ENCODE measurements around the gene TTLL11.

DNA sequence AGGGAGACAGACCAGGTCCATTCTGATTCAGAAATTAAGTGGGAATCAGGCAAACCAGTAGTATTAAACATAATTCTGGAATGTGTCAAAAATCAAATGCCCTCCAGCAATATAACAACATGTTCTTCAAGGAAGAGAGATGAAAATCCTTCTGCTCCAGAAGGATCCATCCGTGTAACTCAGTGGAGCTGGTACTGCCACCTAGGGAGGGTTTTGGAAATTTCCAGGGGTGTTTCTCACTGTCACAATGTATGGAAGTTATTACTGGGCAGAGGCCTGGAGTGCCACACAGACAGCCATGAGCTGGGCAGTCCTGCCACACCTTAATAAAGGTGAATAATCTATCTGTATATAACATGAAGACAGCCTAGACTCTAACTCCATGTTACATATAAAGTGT, 87.5 kb downstream of the TTLL11 start:
- TF ChIP-seq, protein P1, sequence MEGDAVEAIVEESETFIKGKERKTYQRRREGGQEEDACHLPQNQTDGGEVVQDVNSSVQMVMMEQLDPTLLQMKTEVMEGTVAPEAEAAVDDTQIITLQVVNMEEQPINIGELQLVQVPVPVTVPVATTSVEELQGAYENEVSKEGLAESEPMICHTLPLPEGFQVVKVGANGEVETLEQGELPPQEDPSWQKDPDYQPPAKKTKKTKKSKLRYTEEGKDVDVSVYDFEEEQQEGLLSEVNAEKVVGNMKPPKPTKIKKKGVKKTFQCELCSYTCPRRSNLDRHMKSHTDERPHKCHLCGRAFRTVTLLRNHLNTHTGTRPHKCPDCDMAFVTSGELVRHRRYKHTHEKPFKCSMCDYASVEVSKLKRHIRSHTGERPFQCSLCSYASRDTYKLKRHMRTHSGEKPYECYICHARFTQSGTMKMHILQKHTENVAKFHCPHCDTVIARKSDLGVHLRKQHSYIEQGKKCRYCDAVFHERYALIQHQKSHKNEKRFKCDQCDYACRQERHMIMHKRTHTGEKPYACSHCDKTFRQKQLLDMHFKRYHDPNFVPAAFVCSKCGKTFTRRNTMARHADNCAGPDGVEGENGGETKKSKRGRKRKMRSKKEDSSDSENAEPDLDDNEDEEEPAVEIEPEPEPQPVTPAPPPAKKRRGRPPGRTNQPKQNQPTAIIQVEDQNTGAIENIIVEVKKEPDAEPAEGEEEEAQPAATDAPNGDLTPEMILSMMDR (IDR thresholded peaks at IDR 0.05; ENCODE audit: low read depth, low read length, poor library complexity, severe bottlenecking) = no peak
- TF ChIP-seq EZH2phosphoT487 (IDR thresholded peaks at IDR 0.05; ENCODE audit: borderline replicate concordance, low read length) = no peak

All from DOHH2 (cell line).